ENCODE data around the gene MORC3. TPM values are rescaled to one million over a fixed set of nuclear protein-coding genes. Genes with fewer than 3 reads are reported as not detected.

MORC3 gene
- total and polyA plus RNA-seq, 2 donors (not counting 1 experiment from before 2014, with no cell fraction given) = 24.4 to 51.7 TPM

- Histone ChIP-seq H3K4me2 (ENCODE audit: extremely low read depth, insufficient read depth, low read length) (no peak overlapping the region), H4K20me1 (ENCODE audit: control insufficient read depth, extremely low read depth, insufficient read depth, low read length) (no peaks in the 10 kb centered on the region), H3K36me3 (ENCODE audit: control insufficient read depth, insufficient read depth, low read length) (peaks cover 2% of the 10 kb centered on the region), H3K9ac (ENCODE audit: insufficient read depth, low read length) (no peak overlapping the region), H3K4me1 (ENCODE audit: control insufficient read depth, extremely low read depth, insufficient read depth, low read length) (no peaks in the 10 kb centered on the region), H3K27ac (ENCODE audit: insufficient read depth, low read length) (no peak overlapping the region), H3K79me2 (ENCODE audit: control insufficient read depth, insufficient read depth, low read length) (no peaks in the 10 kb centered on the region), H3K4me3 (replicated peaks in 1 of 4; ENCODE audit: control extremely low read depth in 1 of 4, insufficient read depth in 1 of 4, low read depth in 3 of 4, low read length in 4 of 4) (no peak overlapping the region), H2AFZ (ENCODE audit: low read length) (no peak overlapping the region), H3K27me3 (ENCODE audit: control insufficient read depth, insufficient read depth, low read length) (no peaks in the 10 kb centered on the region), H3K9me3 (ENCODE audit: control insufficient read depth, insufficient read depth, low read depth, low read length) (no peaks in the 10 kb centered on the region)
- TF ChIP-seq EZH2 (IDR thresholded peaks at IDR 0.05; ENCODE audit: low read length, missing control alignments) (no peak), CTCF (conservative IDR thresholded peaks at IDR 0.05 in 1 of 2, IDR thresholded peaks at IDR 0.05 in 1 of 2; ENCODE audit: low read depth in 1 of 2, low read length in 2 of 2) (no peak)
- no peak for DNase-seq (ENCODE audit: low read depth in 2 of 2)
Observed at GRCh38 chr21:36415375-36415774, 95.4 kb downstream of the MORC3 start.

GRCh38 chr21:36419241-36419640 lies 99.2 kb downstream of the MORC3 start:
- H3K4me1 ChIP-seq (ENCODE audit: control insufficient read depth, extremely low read depth, insufficient read depth, low read length) = no peaks in the 10 kb centered on the region
- H3K27ac ChIP-seq (ENCODE audit: insufficient read depth, low read length) = no peak overlapping the region
- H3K36me3 ChIP-seq (ENCODE audit: control insufficient read depth, insufficient read depth, low read length) = peaks cover 2% of the 10 kb centered on the region
- H4K20me1 ChIP-seq (ENCODE audit: control insufficient read depth, extremely low read depth, insufficient read depth, low read length) = no peaks in the 10 kb centered on the region
- H3K9me3 ChIP-seq (ENCODE audit: control insufficient read depth, insufficient read depth, low read depth, low read length) = no peaks in the 10 kb centered on the region
- no peaks in the 10 kb centered on the region for H3K79me2 ChIP-seq (ENCODE audit: control insufficient read depth, insufficient read depth, low read length)
- H3K4me3 ChIP-seq (replicated peaks in 1 of 4; ENCODE audit: control extremely low read depth in 1 of 4, insufficient read depth in 1 of 4, low read depth in 3 of 4, low read length in 4 of 4) = no peak overlapping the region
- no peak overlapping the region for H3K4me2 ChIP-seq (ENCODE audit: extremely low read depth, insufficient read depth, low read length)
- TF ChIP-seq CTCF (conservative IDR thresholded peaks at IDR 0.05 in 1 of 2, IDR thresholded peaks at IDR 0.05 in 1 of 2; ENCODE audit: low read depth in 1 of 2, low read length in 2 of 2) (no peak), EZH2 (IDR thresholded peaks at IDR 0.05; ENCODE audit: low read length, missing control alignments) (no peak)
- no peak overlapping the region for H2AFZ ChIP-seq (ENCODE audit: low read length)
- no peak overlapping the region for H3K9ac ChIP-seq (ENCODE audit: insufficient read depth, low read length)
- no peak for DNase-seq (ENCODE audit: low read depth in 2 of 2)
- no peaks in the 10 kb centered on the region for H3K27me3 ChIP-seq (ENCODE audit: control insufficient read depth, insufficient read depth, low read length)

GRCh38 chr21:36419996-36420395 lies 100.0 kb downstream of the MORC3 start:
- Histone ChIP-seq H3K9me3 (ENCODE audit: control insufficient read depth, insufficient read depth, low read depth, low read length) (no peaks in the 10 kb centered on the region), H3K27ac (ENCODE audit: insufficient read depth, low read length) (no peak overlapping the region), H3K4me1 (ENCODE audit: control insufficient read depth, extremely low read depth, insufficient read depth, low read length) (no peaks in the 10 kb centered on the region), H2AFZ (ENCODE audit: low read length) (no peak overlapping the region), H3K36me3 (ENCODE audit: control insufficient read depth, insufficient read depth, low read length) (peaks cover 2% of the 10 kb centered on the region), H3K4me2 (ENCODE audit: extremely low read depth, insufficient read depth, low read length) (peak overlapping the region; percentile 19), H3K79me2 (ENCODE audit: control insufficient read depth, insufficient read depth, low read length) (no peaks in the 10 kb centered on the region), H3K9ac (ENCODE audit: insufficient read depth, low read length) (no peak overlapping the region), H3K27me3 (ENCODE audit: control insufficient read depth, insufficient read depth, low read length) (no peaks in the 10 kb centered on the region), H3K4me3 (replicated peaks in 1 of 4; ENCODE audit: control extremely low read depth in 1 of 4, insufficient read depth in 1 of 4, low read depth in 3 of 4, low read length in 4 of 4) (no peak overlapping the region), H4K20me1 (ENCODE audit: control insufficient read depth, extremely low read depth, insufficient read depth, low read length) (no peaks in the 10 kb centered on the region)
- peak; percentile 88 to 92 for DNase-seq (ENCODE audit: low read depth in 2 of 2)
- TF ChIP-seq CTCF (conservative IDR thresholded peaks at IDR 0.05 in 1 of 2, IDR thresholded peaks at IDR 0.05 in 1 of 2; ENCODE audit: low read depth in 1 of 2, low read length in 2 of 2) = peak; percentile 75 to 83
- TF ChIP-seq EZH2 (IDR thresholded peaks at IDR 0.05; ENCODE audit: low read length, missing control alignments) = no peak
